ENCODE data around the gene ZFAND3. TPM values are rescaled to one million over a fixed set of nuclear protein-coding genes. Genes with fewer than 3 reads are reported as not detected.

ZFAND3 gene
- total and polyA plus RNA-seq, 2 of the 4 experiments (the other 2 are of a cell fraction), result 10.9 to 26.7 TPM

DNA sequence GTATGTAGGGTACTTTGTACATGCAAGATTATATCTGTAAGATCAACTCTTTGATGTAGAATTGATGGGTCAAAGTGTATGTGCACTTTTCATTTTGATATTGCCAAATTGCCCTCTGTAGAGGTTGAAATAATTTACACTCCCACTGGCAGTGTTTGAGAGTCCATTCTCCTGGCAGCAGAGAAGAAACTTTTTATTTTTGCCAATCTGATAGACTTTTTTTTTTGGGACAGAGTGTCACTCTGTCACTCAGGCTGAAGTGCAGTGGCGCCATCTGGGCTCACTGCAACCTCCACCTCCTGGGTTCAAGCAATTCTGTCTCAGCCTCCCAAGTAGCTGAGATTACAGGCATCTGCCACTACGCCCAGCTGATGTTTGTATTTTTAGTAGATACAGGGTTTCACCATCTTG lies 199.2 kb downstream of the ZFAND3 start:
- dilution Hi-C loops (cut with HindIII; ENCODE audit: low sequenced_read_pairs, unreplicated experiment) (no loop called here), intact Hi-C loops (cut with micrococcal nuclease) (no loop called here), in situ Hi-C loops (cut with MboI; ENCODE audit: low sequenced_read_pairs) (no loop called here)
- no peak overlapping the region for H3K23ac ChIP-seq (ENCODE audit: low read depth, low read length)
- H2AK5ac ChIP-seq (ENCODE audit: low read depth, low read length), result no peak overlapping the region
- no peak overlapping the region for H2AFZ ChIP-seq (replicated peaks; ENCODE audit: low read length, poor library complexity)
- POLR2A ChIA-PET (ENCODE audit: unreplicated experiment), result no interaction called here
- H3K9me3 ChIP-seq (ENCODE audit: control insufficient read depth, insufficient read depth, low read length), result no peaks in the 10 kb centered on the region
- no peak overlapping the region for H3K27ac ChIP-seq (ENCODE audit: insufficient read depth, low read length)
- BruUV-seq (replicated peaks), result no TSS peak
- H3K36me3 ChIP-seq (ENCODE audit: control insufficient read depth, insufficient read depth, low read length), result no peaks in the 10 kb centered on the region
- H3K9ac ChIP-seq (ENCODE audit: low read depth, low read length), result no peak overlapping the region
- no peak for ATAC-seq (ENCODE audit: low read depth)
- no peak overlapping the region for H3K18ac ChIP-seq (ENCODE audit: low read depth, low read length)
- H2BK15ac ChIP-seq (ENCODE audit: low read depth, low read length), result no peak overlapping the region
- no peak overlapping the region for H2BK20ac ChIP-seq (ENCODE audit: low read depth, low read length)
- no peak overlapping the region for H3K14ac ChIP-seq (replicated peaks; ENCODE audit: low read depth, low read length)
- WGBS, 2 experiments (ENCODE audit: extremely low coverage in 2 of 2, insufficient read length in 1 of 2), result 100% methylated on average over 1 of the region's 2 CpGs; no CpG with 5 or more reads in 1 of the 2 experiments
- CTCF ChIA-PET, result no interaction called here
- H2AK9ac ChIP-seq (replicated peaks; ENCODE audit: low read depth, low read length, poor library complexity), result no peak overlapping the region
- no peak overlapping the region for H3K4me3 ChIP-seq (ENCODE audit: insufficient read depth, low read depth, low read length)
- H4K91ac ChIP-seq (ENCODE audit: insufficient read depth, low read depth, low read length), result no peak overlapping the region
- DNase-seq, result no peak
- no peak overlapping the region for H2BK120ac ChIP-seq (ENCODE audit: low read depth, low read length)
- peaks cover 71% of the 10 kb centered on the region for H4K20me1 ChIP-seq (ENCODE audit: insufficient read depth, low read length)
- H3K4ac ChIP-seq (ENCODE audit: low read depth, low read length), result no peak overlapping the region
- no peaks in the 10 kb centered on the region for H3K27me3 ChIP-seq (ENCODE audit: control insufficient read depth, insufficient read depth, low read length)
- no peak overlapping the region for H3K4me2 ChIP-seq (ENCODE audit: low read depth, low read length)
- no peak overlapping the region for H2BK5ac ChIP-seq (ENCODE audit: low read depth, low read length, poor library complexity, severe bottlenecking)
- H3K79me1 ChIP-seq (ENCODE audit: low read depth in 1 of 2, low read length in 2 of 2), result peaks cover 29 to 68% of the 10 kb centered on the region in 2 experiments
- TF ChIP-seq, protein P1, sequence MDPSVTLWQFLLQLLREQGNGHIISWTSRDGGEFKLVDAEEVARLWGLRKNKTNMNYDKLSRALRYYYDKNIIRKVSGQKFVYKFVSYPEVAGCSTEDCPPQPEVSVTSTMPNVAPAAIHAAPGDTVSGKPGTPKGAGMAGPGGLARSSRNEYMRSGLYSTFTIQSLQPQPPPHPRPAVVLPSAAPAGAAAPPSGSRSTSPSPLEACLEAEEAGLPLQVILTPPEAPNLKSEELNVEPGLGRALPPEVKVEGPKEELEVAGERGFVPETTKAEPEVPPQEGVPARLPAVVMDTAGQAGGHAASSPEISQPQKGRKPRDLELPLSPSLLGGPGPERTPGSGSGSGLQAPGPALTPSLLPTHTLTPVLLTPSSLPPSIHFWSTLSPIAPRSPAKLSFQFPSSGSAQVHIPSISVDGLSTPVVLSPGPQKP (IDR thresholded peaks at IDR 0.05; ENCODE audit: borderline replicate concordance, low read depth, low read length), result no peak
- TF ChIP-seq RAD21 (IDR thresholded peaks at IDR 0.05; ENCODE audit: low read length) (no peak), MXI1 (IDR thresholded peaks at IDR 0.05; ENCODE audit: borderline replicate concordance, low read depth, low read length) (no peak), CTCF (conservative IDR thresholded peaks at IDR 0.05; ENCODE audit: low read depth, low read length) (no peak)
- H3K9me1 ChIP-seq (ENCODE audit: insufficient read depth, low read length), result peaks cover 11% of the 10 kb centered on the region
- H3K56ac ChIP-seq (ENCODE audit: extremely low read depth, insufficient read depth, low read length), result no peak overlapping the region
- H3K4me1 ChIP-seq (ENCODE audit: control insufficient read depth, insufficient read depth, low read length), result peaks cover 3% of the 10 kb centered on the region; the same call in 1 of the 2 replicates
- no peak overlapping the region for H4K5ac ChIP-seq (ENCODE audit: low read depth, low read length)
- no peak overlapping the region for H4K8ac ChIP-seq (ENCODE audit: low read depth in 2 of 2, low read length in 2 of 2)

Measured in IMR-90 (cell line).